ENCODE data around the gene MLLT1.

The MLLT1 gene

GRCh38 chr19:6259312-6259861 lies 20.4 kb downstream of the MLLT1 start:
- DNase-seq (ENCODE audit: low read depth, low spot score): no peak
- no peak for TF ChIP-seq POLR2AphosphoS5 (IDR thresholded peaks at IDR 0.05; ENCODE audit: borderline replicate concordance, low read depth, low read length)
- no peak for TF ChIP-seq FOXP2 (optimal IDR thresholded peaks at IDR 0.05; ENCODE audit: control extremely low read depth, extremely low read length, insufficient read depth)
- no peak for TF ChIP-seq EZH2 (IDR thresholded peaks at IDR 0.05)
- Histone ChIP-seq H3K9ac (ENCODE audit: insufficient read length) (no peak overlapping the region), H3K27ac (no peak overlapping the region), H3K4me3 (no peak overlapping the region), H3K9me3 (ENCODE audit: low read depth, low read length) (no peaks in the 10 kb centered on the region), H3K36me3 (ENCODE audit: insufficient read depth, low read length) (peaks cover 73% of the 10 kb centered on the region)

DNA sequence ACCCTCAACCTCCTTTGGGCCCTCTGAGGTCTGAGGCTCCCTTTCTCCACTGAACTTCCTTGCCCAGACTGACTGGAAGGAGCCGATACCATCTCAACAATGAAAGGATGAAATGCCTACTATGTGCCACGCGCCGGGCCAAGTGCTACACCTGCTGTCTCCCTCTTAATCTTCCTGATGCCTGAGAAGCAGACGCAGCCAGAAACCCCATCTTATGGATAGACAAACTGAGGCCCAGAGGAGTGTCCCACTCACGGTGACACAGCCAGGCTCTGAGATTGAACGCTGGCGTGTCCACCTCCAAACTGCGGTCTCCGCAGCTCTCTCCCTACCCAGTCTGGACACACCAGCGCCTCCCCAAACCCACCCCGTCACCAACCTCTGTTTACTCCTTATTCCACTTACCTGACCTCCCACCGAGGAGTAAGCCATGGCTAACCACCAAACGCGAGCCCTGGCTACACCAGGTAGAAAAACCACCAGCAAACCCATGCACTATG lies 20.9 kb downstream of the MLLT1 start:
- Histone ChIP-seq H3K36me3 (ENCODE audit: insufficient read depth, low read length) (peaks cover 75% of the 10 kb centered on the region), H3K27ac (no peak overlapping the region), H3K9ac (ENCODE audit: insufficient read length) (no peak overlapping the region), H3K9me3 (ENCODE audit: low read depth, low read length) (no peaks in the 10 kb centered on the region), H3K4me3 (no peak overlapping the region)
- no peak for DNase-seq (ENCODE audit: low read depth, low spot score)
- TF ChIP-seq POLR2AphosphoS5 (IDR thresholded peaks at IDR 0.05; ENCODE audit: borderline replicate concordance, low read depth, low read length) (no peak), FOXP2 (optimal IDR thresholded peaks at IDR 0.05; ENCODE audit: control extremely low read depth, extremely low read length, insufficient read depth) (no peak), EZH2 (IDR thresholded peaks at IDR 0.05) (no peak)

- H3K4me3 ChIP-seq: peak overlapping the region; percentile 56
- no peaks in the 10 kb centered on the region for H3K9me3 ChIP-seq (ENCODE audit: low read depth, low read length)
- no peak overlapping the region for H3K9ac ChIP-seq (ENCODE audit: insufficient read length)
- peak overlapping the region; percentile 93 for H3K27ac ChIP-seq
- TF ChIP-seq POLR2AphosphoS5 (IDR thresholded peaks at IDR 0.05; ENCODE audit: borderline replicate concordance, low read depth, low read length): no peak
- no peak for TF ChIP-seq EZH2 (IDR thresholded peaks at IDR 0.05)
- TF ChIP-seq FOXP2 (optimal IDR thresholded peaks at IDR 0.05; ENCODE audit: control extremely low read depth, extremely low read length, insufficient read depth): no peak
- no peak for DNase-seq (ENCODE audit: low read depth, low spot score)
- peaks cover 63% of the 10 kb centered on the region for H3K36me3 ChIP-seq (ENCODE audit: insufficient read depth, low read length)
These were observed 25.6 kb downstream of the MLLT1 start for GRCh38 chr19:6253954-6254733.

GRCh38 chr19:6252066-6252465 lies 27.7 kb downstream of the MLLT1 start:
- TF ChIP-seq EZH2 (IDR thresholded peaks at IDR 0.05): no peak
- TF ChIP-seq FOXP2 (optimal IDR thresholded peaks at IDR 0.05; ENCODE audit: control extremely low read depth, extremely low read length, insufficient read depth): no peak
- no peak for TF ChIP-seq POLR2AphosphoS5 (IDR thresholded peaks at IDR 0.05; ENCODE audit: borderline replicate concordance, low read depth, low read length)
- Histone ChIP-seq H3K36me3 (ENCODE audit: insufficient read depth, low read length) (peaks cover 64% of the 10 kb centered on the region), H3K27ac (no peak overlapping the region), H3K9me3 (ENCODE audit: low read depth, low read length) (peaks cover 6% of the 10 kb centered on the region; the same call in 1 of the 2 replicates), H3K4me3 (no peak overlapping the region), H3K9ac (ENCODE audit: insufficient read length) (no peak overlapping the region)
- DNase-seq (ENCODE audit: low read depth, low spot score): no peak

- TF ChIP-seq EZH2 (IDR thresholded peaks at IDR 0.05): no peak
- peaks cover 9% of the 10 kb centered on the region; the same call in 1 of the 2 replicates for H3K9me3 ChIP-seq (ENCODE audit: low read depth, low read length)
- H3K36me3 ChIP-seq (ENCODE audit: insufficient read depth, low read length): peaks cover 71% of the 10 kb centered on the region
These were observed 28.9 kb downstream of the MLLT1 start for GRCh38 chr19:6250909-6251308.

DNA sequence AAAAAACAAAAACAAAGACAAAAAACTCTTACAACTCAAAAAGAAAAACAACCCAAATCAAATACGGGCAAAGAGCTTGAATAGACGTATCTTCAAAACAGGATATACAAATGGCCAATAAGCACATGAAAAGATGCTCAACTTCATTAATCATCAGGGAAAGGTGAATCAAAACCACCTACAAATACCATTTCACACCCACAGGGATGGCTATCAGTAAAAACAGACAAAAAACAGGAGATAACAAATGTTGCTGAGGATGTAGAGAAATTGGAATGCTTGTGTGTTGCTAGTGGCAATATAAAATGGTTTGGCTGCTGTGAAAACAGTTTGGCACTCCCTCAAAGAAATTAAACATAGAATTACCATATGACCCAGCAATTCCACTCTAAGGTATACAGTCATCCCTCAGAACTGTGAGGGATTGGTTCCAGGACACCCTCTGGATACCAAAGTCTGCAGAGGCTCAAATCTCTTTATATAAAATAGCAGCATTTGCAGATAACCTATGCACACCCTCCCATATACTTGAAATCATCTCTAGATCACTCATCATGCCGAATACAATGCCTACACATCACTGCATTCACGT lies 29.7 kb downstream of the MLLT1 start:
- H3K9ac ChIP-seq (ENCODE audit: insufficient read length): no peak overlapping the region
- H3K36me3 ChIP-seq (ENCODE audit: insufficient read depth, low read length): peaks cover 71% of the 10 kb centered on the region
- no peak overlapping the region for H3K4me3 ChIP-seq
- TF ChIP-seq POLR2AphosphoS5 (IDR thresholded peaks at IDR 0.05; ENCODE audit: borderline replicate concordance, low read depth, low read length): no peak
- TF ChIP-seq EZH2 (IDR thresholded peaks at IDR 0.05): no peak
- no peak for TF ChIP-seq FOXP2 (optimal IDR thresholded peaks at IDR 0.05; ENCODE audit: control extremely low read depth, extremely low read length, insufficient read depth)
- DNase-seq (ENCODE audit: low read depth, low spot score): no peak
- peaks cover 9% of the 10 kb centered on the region; the same call in 1 of the 2 replicates for H3K9me3 ChIP-seq (ENCODE audit: low read depth, low read length)
- H3K27ac ChIP-seq: no peak overlapping the region

More at GRCh38 chr19:6250909-6251308, 28.9 kb downstream of the MLLT1 start:
- Histone ChIP-seq H3K9ac (ENCODE audit: insufficient read length) (no peak overlapping the region), H3K4me3 (no peak overlapping the region), H3K27ac (no peak overlapping the region)
- DNase-seq (ENCODE audit: low read depth, low spot score): no peak

DNA sequence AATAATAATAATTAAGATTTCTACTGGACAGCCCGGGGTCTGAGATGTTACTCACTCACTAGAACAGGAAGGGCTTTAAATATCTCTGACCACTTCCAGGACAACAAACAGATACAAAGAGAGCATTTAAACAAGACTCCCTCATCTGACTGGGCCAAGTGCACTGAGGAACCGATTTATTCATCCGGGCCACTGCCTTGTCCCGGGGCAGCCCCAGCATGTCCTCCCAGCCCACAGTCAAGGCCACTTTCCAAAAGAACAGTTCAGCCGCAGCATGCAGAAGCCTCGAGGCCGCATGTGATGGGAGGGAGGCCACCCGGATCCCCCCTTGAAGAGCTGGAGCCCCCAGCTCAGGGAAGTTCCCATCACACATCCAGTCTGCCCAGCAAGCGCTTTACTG lies 30.5 kb downstream of the MLLT1 start:
- peaks cover 65% of the 10 kb centered on the region for H3K36me3 ChIP-seq (ENCODE audit: insufficient read depth, low read length)
- no peak for DNase-seq (ENCODE audit: low read depth, low spot score)
- H3K9me3 ChIP-seq (ENCODE audit: low read depth, low read length): peaks cover 9% of the 10 kb centered on the region; the same call in 1 of the 2 replicates
- H3K4me3 ChIP-seq: no peak overlapping the region
- no peak overlapping the region for H3K27ac ChIP-seq
- no peak for TF ChIP-seq POLR2AphosphoS5 (IDR thresholded peaks at IDR 0.05; ENCODE audit: borderline replicate concordance, low read depth, low read length)
- no peak for TF ChIP-seq EZH2 (IDR thresholded peaks at IDR 0.05)
- no peak for TF ChIP-seq FOXP2 (optimal IDR thresholded peaks at IDR 0.05; ENCODE audit: control extremely low read depth, extremely low read length, insufficient read depth)
- H3K9ac ChIP-seq (ENCODE audit: insufficient read length): no peak overlapping the region

DNA sequence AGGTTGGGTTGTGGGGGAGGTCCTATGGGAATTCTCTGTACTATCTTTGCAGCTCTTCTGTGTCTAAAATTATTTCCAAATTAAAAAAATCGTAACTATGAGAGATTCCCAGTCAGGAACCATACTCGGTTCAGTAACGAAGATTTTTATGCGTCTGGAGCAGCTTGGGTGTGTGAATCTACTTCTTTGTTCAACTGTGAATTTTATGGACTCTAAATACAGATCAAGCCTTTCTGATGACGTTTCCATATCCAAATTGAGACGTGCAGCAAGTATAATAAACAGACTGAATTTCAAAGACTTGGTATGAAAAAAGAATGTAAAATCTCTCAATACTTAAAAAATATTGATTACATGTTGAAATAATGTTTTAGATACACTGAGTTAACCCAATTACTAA lies 30.9 kb downstream of the MLLT1 start:
- Histone ChIP-seq H3K9ac (ENCODE audit: insufficient read length) (no peak overlapping the region), H3K36me3 (ENCODE audit: insufficient read depth, low read length) (peaks cover 61% of the 10 kb centered on the region), H3K9me3 (ENCODE audit: low read depth, low read length) (peaks cover 9% of the 10 kb centered on the region; the same call in 1 of the 2 replicates), H3K4me3 (no peak overlapping the region), H3K27ac (no peak overlapping the region)
- DNase-seq (ENCODE audit: low read depth, low spot score): no peak
- TF ChIP-seq FOXP2 (optimal IDR thresholded peaks at IDR 0.05; ENCODE audit: control extremely low read depth, extremely low read length, insufficient read depth) (no peak), POLR2AphosphoS5 (IDR thresholded peaks at IDR 0.05; ENCODE audit: borderline replicate concordance, low read depth, low read length) (no peak), EZH2 (IDR thresholded peaks at IDR 0.05) (no peak)

Data from SK-N-MC (cell line).